SK-N-SH (cell line): ENCODE measurements around the gene UGCG. TPM values are rescaled to one million over a fixed set of nuclear protein-coding genes. Genes with fewer than 3 reads are reported as not detected.

Source experiments
- CTCF ChIA-PET: fragments of 300-600, 350-600 bp; formaldehyde crosslinking; extraction: SDS; loops from one replicate; lab custom pipeline; 2021; lab: Yijun Ruan, JAX
- POLR2A ChIA-PET: fragments of 350-600 bp; sonication (Branson Sonifier 250); formaldehyde crosslinking; extraction: SDS; loops from one replicate; lab custom pipeline; 2020; ENCODE audit warnings: antibody characterized with exemption, inconsistent platforms; lab: Yijun Ruan, JAX
- DNase-seq: peaks from one replicate; pipeline ENCODE4 v3.0.0; 2012
- H2AFZ ChIP-seq: fragments of 200-600 bp; sonication (generic); 2 replicates; pipeline ENCODE4 v1.8.1; 2016; ENCODE audit warnings: antibody characterized with exemption, mild to moderate bottlenecking, low read depth
- H3F3A ChIP-seq: fragments of 200-600 bp; sonication (generic); replicated peaks from 2 replicates; pipeline ENCODE3; 2016; ENCODE audit warnings: antibody characterized with exemption, mild to moderate bottlenecking; ENCODE audit not compliant: insufficient read depth
- H3K27ac ChIP-seq, 2 experiments: fragments of 200-500 bp in 1 of 2; fragments of 200-600 bp in 1 of 2; sonication (Bioruptor generic) in 1 of 2; sonication (generic), shearing (Covaris generic) in 1 of 2; 2 replicates each; pipeline versions ENCODE4 v1.5.1 to v1.6.1; 2014 to 2016; ENCODE audit warnings: low read depth in 2 of 2, inconsistent platforms in 1 of 2, low read length in 1 of 2, mild to moderate bottlenecking in 1 of 2, mixed read lengths in 1 of 2
- H3K27me3 ChIP-seq: fragments of 200-600 bp; sonication (generic), shearing (Covaris generic); 2 replicates; pipeline ENCODE4 v1.6.1; 2016; ENCODE audit warnings: mixed run types; ENCODE audit not compliant: insufficient read depth
- H3K36me3 ChIP-seq, 2 experiments: fragments of 200-500 bp in 1 of 2; fragments of 200-600 bp in 1 of 2; sonication (Bioruptor generic) in 1 of 2; sonication (generic) in 1 of 2; replicated peaks in 1 of 2; 2 replicates each; pipeline versions ENCODE3 to v1.5.1; 2014 to 2016; ENCODE audit warnings: low read length in 1 of 2, mild to moderate bottlenecking in 1 of 2; ENCODE audit not compliant: insufficient read depth in 2 of 2, control insufficient read depth in 1 of 2
- H3K4me1 ChIP-seq, 2 experiments: fragments of 200-500 bp in 1 of 2; fragments of 200-600 bp in 1 of 2; sonication (Bioruptor generic) in 1 of 2; sonication (generic), shearing (Covaris generic) in 1 of 2; 2 replicates each; pipeline versions ENCODE4 v1.5.1 to v1.6.1; 2014 to 2016; ENCODE audit warnings: low read depth in 1 of 2, low read length in 1 of 2, mixed run types in 1 of 2; ENCODE audit not compliant: insufficient read depth in 2 of 2, control insufficient read depth in 1 of 2
- H3K4me2 ChIP-seq: fragments of 200-600 bp; sonication (generic), shearing (Covaris generic); 2 replicates; pipeline ENCODE4 v1.6.1; 2017; ENCODE audit warnings: mixed run types
- H3K4me3 ChIP-seq, 2 experiments: fragments of 200-500 bp in 1 of 2; fragments of 200-600 bp in 1 of 2; sonication (Bioruptor generic) in 1 of 2; sonication (generic), shearing (Covaris generic) in 1 of 2; 2 replicates each; pipeline versions ENCODE4 v1.5.1 to v1.8.1; 2014 to 2016; ENCODE audit warnings: low read depth in 2 of 2, inconsistent platforms in 1 of 2, low read length in 1 of 2, mild to moderate bottlenecking in 1 of 2, mixed read lengths in 1 of 2, moderate library complexity in 1 of 2
- H3K79me2 ChIP-seq: fragments of 200-600 bp; sonication (generic); 2 replicates; pipeline ENCODE4 v1.8.1; 2017; ENCODE audit warnings: mild to moderate bottlenecking; ENCODE audit not compliant: insufficient read depth
- H3K9ac ChIP-seq: fragments of 200-600 bp; sonication (generic); 2 replicates; pipeline ENCODE4 v1.6.1; 2017; ENCODE audit warnings: mixed run types
- H3K9me2 ChIP-seq: fragments of 200-600 bp; sonication (generic); 2 replicates; pipeline ENCODE4 v1.6.1; 2017; ENCODE audit warnings: mixed run types
- H3K9me3 ChIP-seq: fragments of 200-600 bp; sonication (generic); 2 replicates; pipeline ENCODE4 v1.6.1; 2017; ENCODE audit warnings: mixed run types, mild to moderate bottlenecking, moderate library complexity
- H4K20me1 ChIP-seq: fragments of 200-600 bp; sonication (generic); 2 replicates; pipeline ENCODE4 v1.6.1; 2017; ENCODE audit warnings: mild to moderate bottlenecking, mixed run types; ENCODE audit not compliant: insufficient read depth
- CHD2 ChIP-seq: fragments of 150-350 bp; IDR thresholded peaks from 2 replicates; pipeline ENCODE4 v1.6.1; 2018; ENCODE audit warnings: low read length; ENCODE audit not compliant: partially characterized antibody
- CTCF ChIP-seq: fragments of 200-600 bp; sonication (generic); IDR thresholded peaks from 2 replicates; pipeline ENCODE4 v1.6.1; 2017; ENCODE audit warnings: antibody characterized with exemption, mild to moderate bottlenecking, moderate library complexity
- EP300 ChIP-seq, 2 experiments: IDR thresholded peaks; 2 replicates each; pipeline versions ENCODE4 v1.4.0 to v1.6.1; 2012; ENCODE audit warnings: borderline replicate concordance in 1 of 2, low read depth in 1 of 2, low read length in 1 of 2
- GABPA ChIP-seq: IDR thresholded peaks from 2 replicates; pipeline ENCODE4 v1.4.0; 2012; ENCODE audit warnings: low read depth, mild to moderate bottlenecking
- GATA2 ChIP-seq: sonication (generic); formaldehyde crosslinking; IDR thresholded peaks from 2 replicates; pipeline ENCODE4 v1.5.0; 2020; ENCODE audit warnings: mild to moderate bottlenecking, missing genetic modification reagents
- JUND ChIP-seq: IDR thresholded peaks from 2 replicates; pipeline ENCODE4 v1.4.0; 2012
- MEF2A ChIP-seq: IDR thresholded peaks from 2 replicates; pipeline ENCODE4 v1.4.0; 2012; ENCODE audit warnings: low read depth, borderline replicate concordance
- MXI1 ChIP-seq: IDR thresholded peaks from 2 replicates; pipeline ENCODE4 v1.6.1; 2012; ENCODE audit warnings: mild to moderate bottlenecking, low read depth, low read length, improper control_type of control experiment
- NFIC ChIP-seq: IDR thresholded peaks from 2 replicates; pipeline ENCODE4 v1.4.0; 2012; ENCODE audit warnings: borderline replicate concordance
- NRF1 ChIP-seq: IDR thresholded peaks from 2 replicates; pipeline ENCODE4 v1.6.1; 2012; ENCODE audit warnings: low read depth, mild to moderate bottlenecking, low read length
- POLR2AphosphoS5 ChIP-seq: IDR thresholded peaks from 2 replicates; pipeline ENCODE4 v1.6.1; 2012; ENCODE audit warnings: low read depth, low read length
- RCOR1 ChIP-seq: fragments of 150-350 bp; IDR thresholded peaks from 2 replicates; pipeline ENCODE4 v1.6.1; 2017; ENCODE audit warnings: antibody characterized with exemption, low read length
- RXRA ChIP-seq: IDR thresholded peaks from 2 replicates; pipeline ENCODE4 v1.4.0; 2012; ENCODE audit warnings: low read depth, mild to moderate bottlenecking, borderline replicate concordance
- SMC3 ChIP-seq: IDR thresholded peaks from 2 replicates; pipeline ENCODE4 v1.6.1; 2012; ENCODE audit warnings: low read depth, low read length, improper control_type of control experiment
- TCF12 ChIP-seq: IDR thresholded peaks from 2 replicates; pipeline ENCODE4 v1.4.0; 2012
- TEAD4 ChIP-seq: IDR thresholded peaks from 2 replicates; pipeline ENCODE4 v1.4.0; 2012; ENCODE audit warnings: mild to moderate bottlenecking, borderline replicate concordance; ENCODE audit not compliant: insufficient read depth
- USF1 ChIP-seq: IDR thresholded peaks from 2 replicates; pipeline ENCODE4 v1.4.0; 2012; ENCODE audit warnings: low read depth, borderline replicate concordance
- YY1 ChIP-seq: IDR thresholded peaks from 2 replicates; pipeline ENCODE4 v1.4.0; 2012; ENCODE audit warnings: low read depth, mild to moderate bottlenecking
- WGBS: methylation state at CpG from one replicate; pipeline ENCODE4 v1.1.6; 2017; ENCODE audit warnings: low lambda C conversion rate; 5-methylcytosine and 5-hydroxymethylcytosine counted together
- polyA plus RNA-seq, 3 experiments: library from polyadenylated mRNA; depleted of rRNA; stranded (reverse); fragments of >200 nt; gene quantifications; 2 replicates each; pipeline ENCODE4 v1.2.3, GENCODE V29; 2012
- TF ChIP-seq, protein P1 (sequence below): fragments of 150-350 bp; IDR thresholded peaks from 2 replicates; pipeline ENCODE4 v1.6.1; 2016; ENCODE audit warnings: mild to moderate bottlenecking, low read depth, low read length
- TF ChIP-seq, protein P2 (sequence below): IDR thresholded peaks from 2 replicates; pipeline ENCODE4 v1.4.0; 2012; ENCODE audit warnings: low read depth, borderline replicate concordance

Gene UGCG
- polyA plus RNA-seq, 1 of the 3 experiments (the other 2 are of a cell fraction), result 20.0 TPM

DNA sequence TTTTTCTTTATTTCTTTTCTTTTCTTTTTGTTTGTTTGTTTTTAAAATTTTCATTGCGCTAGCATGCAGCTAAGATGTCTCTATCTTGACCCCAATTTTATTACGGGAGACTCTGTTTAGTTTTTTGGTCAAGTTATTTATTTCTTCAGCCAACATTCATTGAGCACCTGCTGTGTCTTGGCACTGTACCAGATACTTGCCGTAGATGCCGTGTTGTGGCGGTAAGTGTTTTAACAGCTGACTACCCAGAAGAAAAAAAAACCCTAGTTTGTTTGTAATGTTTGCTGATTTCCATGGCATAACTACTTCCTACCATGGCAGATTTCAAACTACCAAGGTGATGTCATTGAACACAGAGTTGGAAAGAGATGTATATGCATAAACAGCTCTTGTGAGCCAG lies 65.0 kb downstream of the UGCG start:
- peaks cover 0 to 33% of the 10 kb centered on the region in 2 experiments; a peak in 1 of 4 replicates for H3K4me1 ChIP-seq
- H3K79me2 ChIP-seq, result no peaks in the 10 kb centered on the region
- H3K9me3 ChIP-seq, result no peaks in the 10 kb centered on the region
- no peak overlapping the region for H3K27ac ChIP-seq
- 80% methylated on average over 5 of the region's 5 CpGs for WGBS
- no peak overlapping the region for H2AFZ ChIP-seq
- no peaks in the 10 kb centered on the region for H3K36me3 ChIP-seq
- H3K4me3 ChIP-seq, result no peak overlapping the region
- TF ChIP-seq CTCF (no peak), RCOR1 (no peak), TEAD4 (no peak), CHD2 (no peak), GATA2 (CRISPR knock-in tag) (no peak), MEF2A (no peak), GABPA (no peak), EP300 (IDR thresholded peaks at IDR 0.05; ENCODE audit: borderline replicate concordance in 1 of 2, low read depth in 1 of 2, low read length in 1 of 2) (no peak), MXI1 (no peak), YY1 (no peak), RXRA (no peak), TCF12 (no peak), NRF1 (no peak)
- no peak overlapping the region for H3K4me2 ChIP-seq
- H3K9me2 ChIP-seq, result no peaks in the 10 kb centered on the region
- ChIA-PET CTCF (interaction anchor here (0.7 kb wide), 1 partner anchor 1270 kb away, joined by 3 read pairs; no protein-coding TSS in a partner anchor), POLR2A (no interaction called here)
- H4K20me1 ChIP-seq, result no peaks in the 10 kb centered on the region
- DNase-seq, result no peak
- H3K9ac ChIP-seq, result no peak overlapping the region
- H3F3A ChIP-seq, result peaks cover 29% of the 10 kb centered on the region
- no peaks in the 10 kb centered on the region for H3K27me3 ChIP-seq

DNA sequence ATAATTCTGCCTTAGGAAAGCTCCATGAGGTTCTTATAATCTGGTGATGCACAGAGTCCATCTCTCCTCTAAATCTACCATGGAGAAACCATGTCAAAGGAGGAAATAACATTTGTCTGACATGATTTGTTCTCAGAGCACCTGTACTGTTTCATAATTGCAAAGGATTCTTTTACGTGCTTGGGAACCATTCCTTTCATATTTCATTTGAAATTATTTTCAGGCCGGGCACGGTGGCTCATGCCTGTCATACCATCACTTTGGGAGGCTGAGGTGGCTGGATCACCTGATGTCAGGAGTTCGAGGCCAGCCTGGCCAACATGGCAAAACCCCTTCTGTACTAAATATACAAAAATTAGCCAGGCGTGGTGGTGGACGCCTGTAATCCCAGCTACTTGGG lies 65.4 kb downstream of the UGCG start:
- Histone ChIP-seq H3K4me2 (no peak overlapping the region), H3K79me2 (no peaks in the 10 kb centered on the region), H2AFZ (no peak overlapping the region), H3K27ac (no peak overlapping the region), H3K27me3 (no peaks in the 10 kb centered on the region), H3F3A (peaks cover 29% of the 10 kb centered on the region), H3K4me1 (peaks cover 0 to 33% of the 10 kb centered on the region in 2 experiments; a peak in 1 of 4 replicates), H3K9me2 (no peaks in the 10 kb centered on the region), H3K36me3 (no peaks in the 10 kb centered on the region), H4K20me1 (no peaks in the 10 kb centered on the region), H3K9me3 (no peaks in the 10 kb centered on the region), H3K9ac (no peak overlapping the region), H3K4me3 (no peak overlapping the region)
- 79% methylated on average over 6 of the region's 6 CpGs for WGBS
- TF ChIP-seq YY1 (no peak), GABPA (no peak), EP300 (IDR thresholded peaks at IDR 0.05; ENCODE audit: borderline replicate concordance in 1 of 2, low read depth in 1 of 2, low read length in 1 of 2) (no peak), RCOR1 (no peak), RXRA (no peak), MXI1 (no peak), SMC3 (no peak), POLR2AphosphoS5 (no peak), TCF12 (no peak), USF1 (no peak), JUND (no peak), NFIC (no peak)
- TF ChIP-seq, protein P1, sequence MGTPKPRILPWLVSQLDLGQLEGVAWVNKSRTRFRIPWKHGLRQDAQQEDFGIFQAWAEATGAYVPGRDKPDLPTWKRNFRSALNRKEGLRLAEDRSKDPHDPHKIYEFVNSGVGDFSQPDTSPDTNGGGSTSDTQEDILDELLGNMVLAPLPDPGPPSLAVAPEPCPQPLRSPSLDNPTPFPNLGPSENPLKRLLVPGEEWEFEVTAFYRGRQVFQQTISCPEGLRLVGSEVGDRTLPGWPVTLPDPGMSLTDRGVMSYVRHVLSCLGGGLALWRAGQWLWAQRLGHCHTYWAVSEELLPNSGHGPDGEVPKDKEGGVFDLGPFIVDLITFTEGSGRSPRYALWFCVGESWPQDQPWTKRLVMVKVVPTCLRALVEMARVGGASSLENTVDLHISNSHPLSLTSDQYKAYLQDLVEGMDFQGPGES, result no peak
- TF ChIP-seq, protein P2, sequence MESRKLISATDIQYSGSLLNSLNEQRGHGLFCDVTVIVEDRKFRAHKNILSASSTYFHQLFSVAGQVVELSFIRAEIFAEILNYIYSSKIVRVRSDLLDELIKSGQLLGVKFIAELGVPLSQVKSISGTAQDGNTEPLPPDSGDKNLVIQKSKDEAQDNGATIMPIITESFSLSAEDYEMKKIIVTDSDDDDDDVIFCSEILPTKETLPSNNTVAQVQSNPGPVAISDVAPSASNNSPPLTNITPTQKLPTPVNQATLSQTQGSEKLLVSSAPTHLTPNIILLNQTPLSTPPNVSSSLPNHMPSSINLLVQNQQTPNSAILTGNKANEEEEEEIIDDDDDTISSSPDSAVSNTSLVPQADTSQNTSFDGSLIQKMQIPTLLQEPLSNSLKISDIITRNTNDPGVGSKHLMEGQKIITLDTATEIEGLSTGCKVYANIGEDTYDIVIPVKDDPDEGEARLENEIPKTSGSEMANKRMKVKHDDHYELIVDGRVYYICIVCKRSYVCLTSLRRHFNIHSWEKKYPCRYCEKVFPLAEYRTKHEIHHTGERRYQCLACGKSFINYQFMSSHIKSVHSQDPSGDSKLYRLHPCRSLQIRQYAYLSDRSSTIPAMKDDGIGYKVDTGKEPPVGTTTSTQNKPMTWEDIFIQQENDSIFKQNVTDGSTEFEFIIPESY, result no peak
- ChIA-PET POLR2A (no interaction called here), CTCF (interaction anchor here (0.7 kb wide), 1 partner anchor 1269 kb away, joined by 3 read pairs; no protein-coding TSS in a partner anchor)
- no peak for DNase-seq
